ENCODE results near the gene UBAC2. TPM values are rescaled to one million over a fixed set of nuclear protein-coding genes. Genes with fewer than 3 reads are reported as not detected.

Gene UBAC2
- total RNA-seq, 1 donor: 36.9 TPM

- H4K20me1 ChIP-seq (ENCODE audit: insufficient read depth, low read length): peaks cover 17% of the 10 kb centered on the region
- H3K9me3 ChIP-seq (ENCODE audit: low read depth, low read length): no peaks in the 10 kb centered on the region
- H3K36me3 ChIP-seq (ENCODE audit: insufficient read depth, low read length): no peaks in the 10 kb centered on the region
- H3K79me2 ChIP-seq (ENCODE audit: insufficient read depth, low read length): no peaks in the 10 kb centered on the region
- peaks cover 43% of the 10 kb centered on the region for H3K4me1 ChIP-seq (ENCODE audit: insufficient read depth, low read length)
- H3K4me2 ChIP-seq (ENCODE audit: insufficient read depth, low read length): peak overlapping the region; percentile 87
- TF ChIP-seq CTCF (IDR thresholded peaks at IDR 0.05; ENCODE audit: extremely low read depth, low read depth, low read length): no peak
- no peak overlapping the region for H2AFZ ChIP-seq (ENCODE audit: low read length)
- no peaks in the 10 kb centered on the region for H3K27me3 ChIP-seq (ENCODE audit: insufficient read depth, low read length)
- no peak for DNase-seq (ENCODE audit: insufficient read length, low spot score, missing footprints)
- H3K27ac ChIP-seq (ENCODE audit: low read depth, low read length): peak overlapping the region; percentile 88
- H3K4me3 ChIP-seq (ENCODE audit: insufficient read depth, low read length): no peak overlapping the region
These were observed 154.8 kb downstream of the UBAC2 start for GRCh38 chr13:99355267-99356011.

GRCh38 chr13:99356012-99356261 is 155.3 kb downstream of the UBAC2 start:
- Histone ChIP-seq H4K20me1 (ENCODE audit: insufficient read depth, low read length) (peaks cover 17% of the 10 kb centered on the region), H3K9me3 (ENCODE audit: low read depth, low read length) (no peaks in the 10 kb centered on the region), H3K27ac (ENCODE audit: low read depth, low read length) (peak overlapping the region; percentile 88), H3K4me3 (ENCODE audit: insufficient read depth, low read length) (peak overlapping the region; percentile 54), H2AFZ (ENCODE audit: low read length) (peak overlapping the region; percentile 52), H3K27me3 (ENCODE audit: insufficient read depth, low read length) (no peaks in the 10 kb centered on the region), H3K36me3 (ENCODE audit: insufficient read depth, low read length) (no peaks in the 10 kb centered on the region), H3K4me1 (ENCODE audit: insufficient read depth, low read length) (peaks cover 43% of the 10 kb centered on the region), H3K79me2 (ENCODE audit: insufficient read depth, low read length) (no peaks in the 10 kb centered on the region), H3K4me2 (ENCODE audit: insufficient read depth, low read length) (peak overlapping the region; percentile 87)
- TF ChIP-seq CTCF (IDR thresholded peaks at IDR 0.05; ENCODE audit: extremely low read depth, low read depth, low read length): no peak
- no peak for DNase-seq (ENCODE audit: insufficient read length, low spot score, missing footprints)

GRCh38 chr13:99356262-99357091 is 155.8 kb downstream of the UBAC2 start:
- no peak for DNase-seq (ENCODE audit: insufficient read length, low spot score, missing footprints)
- H3K4me3 ChIP-seq (ENCODE audit: insufficient read depth, low read length): peak overlapping the region; percentile 54

More at GRCh38 chr13:99356262-99357091, 155.8 kb downstream of the UBAC2 start:
- H3K79me2 ChIP-seq (ENCODE audit: insufficient read depth, low read length): no peaks in the 10 kb centered on the region
- peak overlapping the region; percentile 52 for H2AFZ ChIP-seq (ENCODE audit: low read length)
- H3K4me2 ChIP-seq (ENCODE audit: insufficient read depth, low read length): peak overlapping the region; percentile 87
- no peaks in the 10 kb centered on the region for H3K27me3 ChIP-seq (ENCODE audit: insufficient read depth, low read length)
- H4K20me1 ChIP-seq (ENCODE audit: insufficient read depth, low read length): peaks cover 17% of the 10 kb centered on the region
- peak overlapping the region; percentile 88 for H3K27ac ChIP-seq (ENCODE audit: low read depth, low read length)
- no peaks in the 10 kb centered on the region for H3K9me3 ChIP-seq (ENCODE audit: low read depth, low read length)
- H3K36me3 ChIP-seq (ENCODE audit: insufficient read depth, low read length): peaks cover 3% of the 10 kb centered on the region
- TF ChIP-seq CTCF (IDR thresholded peaks at IDR 0.05; ENCODE audit: extremely low read depth, low read depth, low read length): no peak
- peaks cover 43% of the 10 kb centered on the region for H3K4me1 ChIP-seq (ENCODE audit: insufficient read depth, low read length)

All from osteoblast (primary cell).